A549 (cell line): ENCODE data around the gene HRC.

Source experiments
- BHLHE40 ChIP-seq: IDR thresholded peaks from 2 replicates; pipeline ENCODE4 v1.6.1; 2012; ENCODE audit warnings: low read depth, low read length, inconsistent platforms
- CTCF ChIP-seq: fragments of >200 bp; sonication (Bioruptor Twin); formaldehyde crosslinking; IDR thresholded peaks from 3 replicates; pipeline ENCODE4 v1.5.1; 2016
- ESRRA ChIP-seq: fragments of 150-350 bp; IDR thresholded peaks from 2 replicates; pipeline ENCODE4 v1.6.1; 2014; ENCODE audit warnings: mild to moderate bottlenecking, low read length, borderline replicate concordance
- JUN ChIP-seq, 2 experiments: fragments of >200 bp; sonication (Bioruptor Twin); formaldehyde crosslinking; IDR thresholded peaks; 2 replicates in 1 of 2; 3 replicates in 1 of 2; pipeline ENCODE4 v1.6.1; 2016 to 2017
- MAX ChIP-seq: IDR thresholded peaks from 2 replicates; pipeline ENCODE4 v1.6.1; 2012
- MYC ChIP-seq: IDR thresholded peaks from 2 replicates; pipeline ENCODE4 v1.6.1; 2012; ENCODE audit warnings: mild to moderate bottlenecking, inconsistent platforms, low read length, improper control_type of control experiment, borderline replicate concordance
- POLR2A ChIP-seq: IDR thresholded peaks from 2 replicates; pipeline ENCODE4 v1.6.1; 2012; ENCODE audit warnings: mild to moderate bottlenecking, low read length
- RARB ChIP-seq: fragments of 250-450 bp; sonication (Bioruptor Pico); IDR thresholded peaks from 2 replicates; pipeline ENCODE4 v1.8.0; 2021; ENCODE audit warnings: mild to moderate bottlenecking, moderate library complexity
- ZNF302 ChIP-seq: fragments of 250-450 bp; sonication (Bioruptor Pico); IDR thresholded peaks from 2 replicates; pipeline ENCODE4 v1.9.0; 2021; ENCODE audit warnings: inconsistent platforms, mild to moderate bottlenecking, moderate library complexity

GRCh38 chr19:49127674-49128544 is 27.3 kb downstream of the HRC start:
- TF ChIP-seq POLR2A: peak; percentile 82
- TF ChIP-seq CTCF: 0 out of 3 replicates have a peak, but pooled peaks have one; percentile 13
- TF ChIP-seq ZNF302: peak; percentile 90
- TF ChIP-seq MYC: peak; percentile 70; the same call in 1 of the 2 replicates
- TF ChIP-seq RARB (CRISPR knock-in tag): no peak
- no peak for TF ChIP-seq BHLHE40
- peak; percentile 100 for TF ChIP-seq MAX
- TF ChIP-seq JUN (IDR thresholded peaks at IDR 0.05): peak in 1 of 2 experiments; percentile 54; a peak in 1 of 5 replicates
- no peak for TF ChIP-seq ESRRA
